Tibial nerve (tissue), 4 donors: ENCODE results near the gene SMPD1. TPM values are rescaled to one million over a fixed set of nuclear protein-coding genes. Genes with fewer than 3 reads are reported as not detected.

Source experiments
- DNase-seq, 2 donors: peaks; one replicate each; pipeline ENCODE4 v3.0.0-alpha.2; 2019; ENCODE audit warnings: low spot score in 2 of 2
- H3K27ac ChIP-seq, 4 donors: fragments of 200-600 bp; sonication (generic) in 3 of 4; one replicate each; pipeline ENCODE4 v1.5.1; 2017 to 2019; ENCODE audit warnings: mild to moderate bottlenecking in 1 of 4
- H3K27me3 ChIP-seq, 2 donors: fragments of 200-600 bp; sonication (generic) in 1 of 2; one replicate each; pipeline versions ENCODE4 v1.5.1 to v1.6.0; 2017 to 2019
- H3K36me3 ChIP-seq, 3 donors: fragments of 200-600 bp; sonication (generic); one replicate each; pipeline ENCODE4 v1.5.1; 2018 to 2019
- H3K4me1 ChIP-seq, 4 donors: fragments of 200-600 bp; sonication (generic) in 3 of 4; one replicate each; pipeline ENCODE4 v1.5.1; 2017 to 2019
- H3K4me3 ChIP-seq, 4 donors: fragments of 200-600 bp; sonication (generic) in 3 of 4; one replicate each; pipeline ENCODE4 v1.5.1; 2017 to 2019; ENCODE audit warnings: mild to moderate bottlenecking in 1 of 4, moderate library complexity in 1 of 4
- H3K9me3 ChIP-seq, 4 donors: fragments of 200-600 bp; sonication (generic) in 3 of 4; one replicate each; pipeline ENCODE4 v1.5.1; 2017 to 2019
- CTCF ChIP-seq, 5 experiments: fragments of 200-600 bp in 3 of 5; fragments of 450-650 bp in 2 of 5; sonication (generic) in 3 of 5; IDR thresholded peaks; one replicate each; pipeline ENCODE4 v1.5.1; 2016 to 2019; ENCODE audit warnings: antibody characterized with exemption in 5 of 5, mild to moderate bottlenecking in 3 of 5, moderate library complexity in 2 of 5
- EP300 ChIP-seq, 2 donors: sonication (generic); formaldehyde crosslinking; IDR thresholded peaks; one replicate each; pipeline ENCODE4 v1.6.1; 2017; ENCODE audit warnings: antibody characterized with exemption in 2 of 2, mild to moderate bottlenecking in 1 of 2
- POLR2A ChIP-seq, 2 donors: fragments of 450-650 bp; IDR thresholded peaks; one replicate each; pipeline ENCODE4 v1.6.1; 2017; ENCODE audit warnings: antibody characterized with exemption in 2 of 2, mild to moderate bottlenecking in 2 of 2, moderate library complexity in 2 of 2
- WGBS, 2 donors: methylation state at CpG; one replicate each; pipeline ENCODE4 v1.1.5; 2018; 5-methylcytosine and 5-hydroxymethylcytosine counted together
- total RNA-seq, 4 donors: library from RNA; depleted of rRNA; stranded (reverse); fragments of >200 nt; gene quantifications; one replicate each; pipeline ENCODE4 v1.1.0, GENCODE V29; 2016

The SMPD1 gene
- 10 to 100 TPM; 23.1 to 39.8 (median 30.3) TPM for total RNA-seq

GRCh38 chr11:6389905-6390717 lies at the start of gene SMPD1:
Gene SMPD1 (plus strand): TSS chr11:6390474. CDS start chr11:6390599, 125 bp downstream.
- TF ChIP-seq CTCF (IDR thresholded peaks at IDR 0.05) (peak in 1 of 5 experiments; percentile 23), EP300 (IDR thresholded peaks at IDR 0.05) (peak; percentile 51 to 88), POLR2A (IDR thresholded peaks at IDR 0.05) (peak; percentile 9 to 81)
- peak within 1 kb of the TSS; percentile 73 to 91 (median 85) for H3K4me3 ChIP-seq
- H3K4me1 ChIP-seq = peaks cover 0 to 46% (median 20%) of the 10 kb centered on the region in 4 donors
- H3K27ac ChIP-seq = peak within 1 kb of the TSS; percentile 82 to 92 (median 90)
- WGBS, 2 donors = 1 to 2% methylated on average over 13 to 35 of the region's 63 CpGs
- no peaks in the 10 kb centered on the region for H3K27me3 ChIP-seq
- H3K36me3 ChIP-seq = peaks cover 0 to 32% (median 0%) of the 10 kb centered on the region in 3 donors
- DNase-seq = peak; percentile 83 to 85
- H3K9me3 ChIP-seq = no peaks in the 10 kb centered on the region

DNA sequence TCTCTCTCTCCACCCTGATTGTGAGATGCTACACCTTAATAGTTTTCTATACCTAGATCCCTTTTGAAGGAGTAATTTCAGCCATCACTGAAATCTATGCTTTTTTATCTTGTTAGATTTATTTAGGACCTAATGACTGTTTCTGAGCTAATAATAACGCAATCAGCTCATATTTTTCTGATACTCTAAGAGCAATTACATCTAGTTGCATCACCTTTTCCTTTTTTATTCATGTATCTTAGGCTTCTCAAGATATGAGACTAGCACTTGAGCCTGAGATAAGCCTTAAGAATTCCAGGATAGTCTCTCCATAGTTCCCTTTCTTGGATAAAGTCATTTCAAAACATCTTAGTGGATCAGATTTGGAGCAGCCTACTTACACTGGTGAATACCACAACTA lies 44.9 kb upstream of the SMPD1 start:
- TF ChIP-seq EP300 (IDR thresholded peaks at IDR 0.05) = no peak
- TF ChIP-seq CTCF (IDR thresholded peaks at IDR 0.05) = no peak
- TF ChIP-seq POLR2A (IDR thresholded peaks at IDR 0.05) = no peak
- WGBS, 2 donors = 93 to 98% methylated on average over 1 of the region's 1 CpG
- DNase-seq = no peak
- Histone ChIP-seq H3K36me3 (no peaks in the 10 kb centered on the region), H3K27ac (no peak overlapping the region), H3K27me3 (no peaks in the 10 kb centered on the region), H3K9me3 (no peaks in the 10 kb centered on the region), H3K4me1 (no peaks in the 10 kb centered on the region), H3K4me3 (no peak overlapping the region)

GRCh38 chr11:6350043-6350442 lies 40.2 kb upstream of the SMPD1 start:
- Histone ChIP-seq H3K4me3 (no peak overlapping the region), H3K4me1 (peaks cover 0 to 5% (median 0%) of the 10 kb centered on the region in 4 donors), H3K27me3 (no peaks in the 10 kb centered on the region), H3K36me3 (no peaks in the 10 kb centered on the region), H3K27ac (no peak overlapping the region), H3K9me3 (no peaks in the 10 kb centered on the region)
- no peak for TF ChIP-seq EP300 (IDR thresholded peaks at IDR 0.05)
- no peak for TF ChIP-seq CTCF (IDR thresholded peaks at IDR 0.05)
- TF ChIP-seq POLR2A (IDR thresholded peaks at IDR 0.05) = no peak
- DNase-seq = no peak

DNA sequence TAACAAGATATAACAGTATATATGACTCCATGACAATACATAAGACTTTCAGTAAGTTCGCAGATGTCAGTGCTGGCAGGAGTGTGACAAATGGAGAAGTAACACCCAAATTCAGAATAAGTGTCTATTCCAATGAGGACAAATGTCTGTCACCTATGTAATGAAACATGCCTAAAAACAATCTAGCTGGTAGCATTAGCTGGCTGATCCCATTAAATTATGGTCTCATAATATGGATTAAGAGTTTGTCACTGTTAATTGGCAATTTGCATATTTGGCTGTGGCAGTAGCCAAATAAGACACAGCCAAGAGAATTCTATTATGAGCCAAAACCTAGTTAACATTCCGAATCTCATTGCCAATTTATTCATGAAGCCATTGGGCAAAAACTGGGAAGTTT lies 39.8 kb upstream of the SMPD1 start:
- no peaks in the 10 kb centered on the region for H3K9me3 ChIP-seq
- peaks cover 0 to 5% (median 0%) of the 10 kb centered on the region in 4 donors for H3K4me1 ChIP-seq
- no peaks in the 10 kb centered on the region for H3K27me3 ChIP-seq
- no peaks in the 10 kb centered on the region for H3K36me3 ChIP-seq
- TF ChIP-seq CTCF (IDR thresholded peaks at IDR 0.05) (no peak), POLR2A (IDR thresholded peaks at IDR 0.05) (no peak), EP300 (IDR thresholded peaks at IDR 0.05) (no peak)
- no peak overlapping the region for H3K4me3 ChIP-seq
- no peak for DNase-seq
- H3K27ac ChIP-seq = no peak overlapping the region
- 79 to 80% methylated on average over 2 of the region's 2 CpGs for WGBS, 2 donors

DNA sequence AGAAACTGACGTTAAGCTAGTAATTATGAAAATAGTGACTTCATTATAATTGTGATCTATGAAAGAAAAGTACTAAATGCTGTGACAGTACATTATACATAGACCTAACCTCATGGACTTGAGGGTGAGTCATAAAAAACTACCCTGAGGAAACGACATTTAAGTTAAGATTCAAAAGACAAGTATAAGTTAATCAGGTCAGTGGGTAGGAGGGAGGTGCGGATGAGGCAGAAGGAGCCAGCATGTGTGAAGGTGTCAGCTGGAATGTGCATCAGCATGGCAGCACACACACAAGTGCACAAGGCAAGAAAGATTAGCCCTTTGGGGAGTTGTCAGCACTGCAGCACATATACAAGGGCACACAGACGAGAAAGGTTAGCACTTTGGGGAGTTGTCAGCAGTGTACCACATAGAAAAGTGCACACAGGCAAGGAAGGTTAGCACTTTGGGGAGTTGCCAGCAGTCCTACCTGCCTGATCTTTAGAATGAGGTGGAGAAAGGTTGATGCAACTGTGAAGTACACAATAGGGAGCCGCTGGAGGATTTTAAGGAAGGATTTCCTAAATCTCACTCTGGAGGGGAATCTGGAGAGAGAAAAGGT lies 38.4 kb upstream of the SMPD1 start:
- TF ChIP-seq POLR2A (IDR thresholded peaks at IDR 0.05) = no peak
- no peak for TF ChIP-seq EP300 (IDR thresholded peaks at IDR 0.05)
- no peak for TF ChIP-seq CTCF (IDR thresholded peaks at IDR 0.05)
- Histone ChIP-seq H3K27me3 (no peaks in the 10 kb centered on the region), H3K27ac (no peak overlapping the region), H3K4me3 (no peak overlapping the region), H3K36me3 (no peaks in the 10 kb centered on the region), H3K4me1 (peaks cover 0 to 12% (median 0%) of the 10 kb centered on the region in 4 donors), H3K9me3 (no peaks in the 10 kb centered on the region)
- no peak for DNase-seq
- WGBS, 2 donors = 74 to 76% methylated on average over 5 of the region's 5 CpGs
